Measurements from ENCODE around the gene CFAP46. TPM values are rescaled to one million over a fixed set of nuclear protein-coding genes. Genes with fewer than 3 reads are reported as not detected.

Gene CFAP46
- total and polyA plus RNA-seq, 2 experiments from 2014 or later: 3.1 to 5.4 TPM

GRCh38 chr10:132861884-132862461 is 80.4 kb downstream of the CFAP46 start:
- Mint-ChIP-seq H3K27ac (no peak overlapping the region), H3K4me1 (peaks cover 15% of the 10 kb centered on the region), H3K9me3 (no peaks in the 10 kb centered on the region), H3K27me3 (ENCODE audit: insufficient read depth, low read depth, poor library complexity) (peaks cover 6% of the 10 kb centered on the region), H3K36me3 (ENCODE audit: low read depth) (peaks cover 3% of the 10 kb centered on the region; the same call in 1 of the 3 replicates), H3K4me3 (no peak overlapping the region)
- Histone ChIP-seq H3K79me2 (replicated peaks; ENCODE audit: insufficient read depth) (no peaks in the 10 kb centered on the region), H2AFZ (no peak overlapping the region), H4K20me1 (replicated peaks; ENCODE audit: insufficient read depth) (no peaks in the 10 kb centered on the region), H3K4me3 (no peak overlapping the region), H3K27ac (ENCODE audit: low read depth) (no peak overlapping the region), H3K36me3 (ENCODE audit: insufficient read depth) (no peaks in the 10 kb centered on the region), H3K9me2 (ENCODE audit: insufficient read depth) (no peaks in the 10 kb centered on the region), H3K27me3 (ENCODE audit: insufficient read depth) (no peaks in the 10 kb centered on the region), H3F3A (replicated peaks; ENCODE audit: low read depth) (no peaks in the 10 kb centered on the region), H3K4me2 (no peak overlapping the region), H3K4me1 (ENCODE audit: insufficient read depth) (no peaks in the 10 kb centered on the region)
- DNase-seq (ENCODE audit: low spot score) (no peak), ATAC-seq (no peak)
- TF ChIP-seq ETS1 (IDR thresholded peaks at IDR 0.05): no peak
- TF ChIP-seq ZNF331 (CRISPR knock-in tag; IDR thresholded peaks at IDR 0.05; ENCODE audit: low read depth): no peak
- TF ChIP-seq EZH2 (IDR thresholded peaks at IDR 0.05; ENCODE audit: low read depth, unreplicated experiment): no peak
- no peak for TF ChIP-seq CTCF (conservative IDR thresholded peaks at IDR 0.05; ENCODE audit: low read depth in 2 of 2)
- no peak for TF ChIP-seq POLR2AphosphoS5 (IDR thresholded peaks at IDR 0.05; ENCODE audit: low read depth)
- TF ChIP-seq EZH2phosphoT487 (IDR thresholded peaks at IDR 0.05; ENCODE audit: unreplicated experiment): no peak
- no peak for TF ChIP-seq JUNB (IDR thresholded peaks at IDR 0.05; ENCODE audit: unreplicated experiment)
- no peak for TF ChIP-seq NANOG (IDR thresholded peaks at IDR 0.05; ENCODE audit: borderline replicate concordance)
- TF ChIP-seq ZNF114 (CRISPR knock-in tag; IDR thresholded peaks at IDR 0.05): no peak
- TF ChIP-seq, protein P1, sequence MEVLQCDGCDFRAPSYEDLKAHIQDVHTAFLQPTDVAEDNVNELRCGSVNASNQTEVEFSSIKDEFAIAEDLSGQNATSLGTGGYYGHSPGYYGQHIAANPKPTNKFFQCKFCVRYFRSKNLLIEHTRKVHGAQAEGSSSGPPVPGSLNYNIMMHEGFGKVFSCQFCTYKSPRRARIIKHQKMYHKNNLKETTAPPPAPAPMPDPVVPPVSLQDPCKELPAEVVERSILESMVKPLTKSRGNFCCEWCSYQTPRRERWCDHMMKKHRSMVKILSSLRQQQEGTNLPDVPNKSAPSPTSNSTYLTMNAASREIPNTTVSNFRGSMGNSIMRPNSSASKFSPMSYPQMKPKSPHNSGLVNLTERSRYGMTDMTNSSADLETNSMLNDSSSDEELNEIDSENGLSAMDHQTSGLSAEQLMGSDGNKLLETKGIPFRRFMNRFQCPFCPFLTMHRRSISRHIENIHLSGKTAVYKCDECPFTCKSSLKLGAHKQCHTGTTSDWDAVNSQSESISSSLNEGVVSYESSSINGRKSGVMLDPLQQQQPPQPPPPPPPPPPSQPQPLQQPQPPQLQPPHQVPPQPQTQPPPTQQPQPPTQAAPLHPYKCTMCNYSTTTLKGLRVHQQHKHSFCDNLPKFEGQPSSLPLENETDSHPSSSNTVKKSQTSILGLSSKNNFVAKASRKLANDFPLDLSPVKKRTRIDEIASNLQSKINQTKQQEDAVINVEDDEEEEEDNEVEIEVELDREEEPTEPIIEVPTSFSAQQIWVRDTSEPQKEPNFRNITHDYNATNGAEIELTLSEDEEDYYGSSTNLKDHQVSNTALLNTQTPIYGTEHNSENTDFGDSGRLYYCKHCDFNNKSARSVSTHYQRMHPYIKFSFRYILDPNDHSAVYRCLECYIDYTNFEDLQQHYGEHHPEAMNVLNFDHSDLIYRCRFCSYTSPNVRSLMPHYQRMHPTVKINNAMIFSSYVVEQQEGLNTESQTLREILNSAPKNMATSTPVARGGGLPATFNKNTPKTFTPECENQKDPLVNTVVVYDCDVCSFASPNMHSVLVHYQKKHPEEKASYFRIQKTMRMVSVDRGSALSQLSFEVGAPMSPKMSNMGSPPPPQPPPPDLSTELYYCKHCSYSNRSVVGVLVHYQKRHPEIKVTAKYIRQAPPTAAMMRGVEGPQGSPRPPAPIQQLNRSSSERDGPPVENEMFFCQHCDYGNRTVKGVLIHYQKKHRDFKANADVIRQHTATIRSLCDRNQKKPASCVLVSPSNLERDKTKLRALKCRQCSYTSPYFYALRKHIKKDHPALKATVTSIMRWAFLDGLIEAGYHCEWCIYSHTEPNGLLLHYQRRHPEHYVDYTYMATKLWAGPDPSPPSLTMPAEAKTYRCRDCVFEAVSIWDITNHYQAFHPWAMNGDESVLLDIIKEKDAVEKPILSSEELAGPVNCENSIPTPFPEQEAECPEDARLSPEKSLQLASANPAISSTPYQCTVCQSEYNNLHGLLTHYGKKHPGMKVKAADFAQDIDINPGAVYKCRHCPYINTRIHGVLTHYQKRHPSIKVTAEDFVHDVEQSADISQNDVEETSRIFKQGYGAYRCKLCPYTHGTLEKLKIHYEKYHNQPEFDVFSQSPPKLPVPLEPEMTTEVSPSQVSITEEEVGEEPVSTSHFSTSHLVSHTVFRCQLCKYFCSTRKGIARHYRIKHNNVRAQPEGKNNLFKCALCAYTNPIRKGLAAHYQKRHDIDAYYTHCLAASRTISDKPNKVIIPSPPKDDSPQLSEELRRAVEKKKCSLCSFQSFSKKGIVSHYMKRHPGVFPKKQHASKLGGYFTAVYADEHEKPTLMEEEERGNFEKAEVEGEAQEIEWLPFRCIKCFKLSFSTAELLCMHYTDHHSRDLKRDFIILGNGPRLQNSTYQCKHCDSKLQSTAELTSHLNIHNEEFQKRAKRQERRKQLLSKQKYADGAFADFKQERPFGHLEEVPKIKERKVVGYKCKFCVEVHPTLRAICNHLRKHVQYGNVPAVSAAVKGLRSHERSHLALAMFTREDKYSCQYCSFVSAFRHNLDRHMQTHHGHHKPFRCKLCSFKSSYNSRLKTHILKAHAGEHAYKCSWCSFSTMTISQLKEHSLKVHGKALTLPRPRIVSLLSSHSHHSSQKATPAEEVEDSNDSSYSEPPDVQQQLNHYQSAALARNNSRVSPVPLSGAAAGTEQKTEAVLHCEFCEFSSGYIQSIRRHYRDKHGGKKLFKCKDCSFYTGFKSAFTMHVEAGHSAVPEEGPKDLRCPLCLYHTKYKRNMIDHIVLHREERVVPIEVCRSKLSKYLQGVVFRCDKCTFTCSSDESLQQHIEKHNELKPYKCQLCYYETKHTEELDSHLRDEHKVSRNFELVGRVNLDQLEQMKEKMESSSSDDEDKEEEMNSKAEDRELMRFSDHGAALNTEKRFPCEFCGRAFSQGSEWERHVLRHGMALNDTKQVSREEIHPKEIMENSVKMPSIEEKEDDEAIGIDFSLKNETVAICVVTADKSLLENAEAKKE (CRISPR knock-in tag; IDR thresholded peaks at IDR 0.05): no peak
- no peak for TF ChIP-seq STAT1 (IDR thresholded peaks at IDR 0.05; ENCODE audit: unreplicated experiment)
- no peak for TF ChIP-seq CREB1 (CRISPR knock-in tag; IDR thresholded peaks at IDR 0.05; ENCODE audit: low read depth)
- TF ChIP-seq, protein P2, sequence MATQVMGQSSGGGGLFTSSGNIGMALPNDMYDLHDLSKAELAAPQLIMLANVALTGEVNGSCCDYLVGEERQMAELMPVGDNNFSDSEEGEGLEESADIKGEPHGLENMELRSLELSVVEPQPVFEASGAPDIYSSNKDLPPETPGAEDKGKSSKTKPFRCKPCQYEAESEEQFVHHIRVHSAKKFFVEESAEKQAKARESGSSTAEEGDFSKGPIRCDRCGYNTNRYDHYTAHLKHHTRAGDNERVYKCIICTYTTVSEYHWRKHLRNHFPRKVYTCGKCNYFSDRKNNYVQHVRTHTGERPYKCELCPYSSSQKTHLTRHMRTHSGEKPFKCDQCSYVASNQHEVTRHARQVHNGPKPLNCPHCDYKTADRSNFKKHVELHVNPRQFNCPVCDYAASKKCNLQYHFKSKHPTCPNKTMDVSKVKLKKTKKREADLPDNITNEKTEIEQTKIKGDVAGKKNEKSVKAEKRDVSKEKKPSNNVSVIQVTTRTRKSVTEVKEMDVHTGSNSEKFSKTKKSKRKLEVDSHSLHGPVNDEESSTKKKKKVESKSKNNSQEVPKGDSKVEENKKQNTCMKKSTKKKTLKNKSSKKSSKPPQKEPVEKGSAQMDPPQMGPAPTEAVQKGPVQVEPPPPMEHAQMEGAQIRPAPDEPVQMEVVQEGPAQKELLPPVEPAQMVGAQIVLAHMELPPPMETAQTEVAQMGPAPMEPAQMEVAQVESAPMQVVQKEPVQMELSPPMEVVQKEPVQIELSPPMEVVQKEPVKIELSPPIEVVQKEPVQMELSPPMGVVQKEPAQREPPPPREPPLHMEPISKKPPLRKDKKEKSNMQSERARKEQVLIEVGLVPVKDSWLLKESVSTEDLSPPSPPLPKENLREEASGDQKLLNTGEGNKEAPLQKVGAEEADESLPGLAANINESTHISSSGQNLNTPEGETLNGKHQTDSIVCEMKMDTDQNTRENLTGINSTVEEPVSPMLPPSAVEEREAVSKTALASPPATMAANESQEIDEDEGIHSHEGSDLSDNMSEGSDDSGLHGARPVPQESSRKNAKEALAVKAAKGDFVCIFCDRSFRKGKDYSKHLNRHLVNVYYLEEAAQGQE (IDR thresholded peaks at IDR 0.05; ENCODE audit: unreplicated experiment): no peak
